Epithelial cell of proximal tubule (primary cell): Measurements from ENCODE around the gene CACNB4. TPM values are rescaled to one million over a fixed set of nuclear protein-coding genes. Genes with fewer than 3 reads are reported as not detected.

Experiments used
- DNase-seq: peaks from one replicate; pipeline ENCODE4 v3.0.0-alpha.2; 2011; ENCODE audit warnings: low read depth
- H3K4me3 ChIP-seq: 2 replicates; pipeline ENCODE4 v1.5.1; 2011; ENCODE audit warnings: low read depth, mild to moderate bottlenecking, low read length
- CTCF ChIP-seq: conservative IDR thresholded peaks from 2 replicates; pipeline ENCODE4 v1.5.1; 2012; ENCODE audit warnings: low read depth, mild to moderate bottlenecking, low read length
- total RNA-seq: library from RNA; depleted of rRNA; stranded (reverse); fragments of >200 nt; gene quantifications from 2 replicates; pipeline ENCODE4 v1.2.3, GENCODE V29; 2015

Gene CACNB4
- total RNA-seq, 1 donor from 2014 or later: 0.52 TPM

- DNase-seq: no peak
- H3K4me3 ChIP-seq: no peak overlapping the region
- no peak for TF ChIP-seq CTCF
Observed at GRCh38 chr2:151793123-151793522, 305.7 kb downstream of the CACNB4 start.

GRCh38 chr2:151792589-151792988 is 306.3 kb downstream of the CACNB4 start:
- DNase-seq: no peak
- no peak overlapping the region for H3K4me3 ChIP-seq
- peak; percentile 41 for TF ChIP-seq CTCF

- DNase-seq: no peak
- TF ChIP-seq CTCF: no peak
- no peak overlapping the region for H3K4me3 ChIP-seq
Observed at GRCh38 chr2:151791545-151791944, 307.3 kb downstream of the CACNB4 start.

GRCh38 chr2:151790689-151791088 is 308.2 kb downstream of the CACNB4 start:
- no peak for DNase-seq
- TF ChIP-seq CTCF: no peak
- H3K4me3 ChIP-seq: no peak overlapping the region

GRCh38 chr2:151789055-151789834 is 309.6 kb downstream of the CACNB4 start:
- no peak for DNase-seq

GRCh38 chr2:151786483-151786882 is 312.4 kb downstream of the CACNB4 start:
- TF ChIP-seq CTCF: no peak
- no peak for DNase-seq
- H3K4me3 ChIP-seq: no peak overlapping the region

More at GRCh38 chr2:151789055-151789834, 309.6 kb downstream of the CACNB4 start:
- no peak for TF ChIP-seq CTCF
- H3K4me3 ChIP-seq: no peak overlapping the region

- DNase-seq: no peak
- no peak overlapping the region for H3K4me3 ChIP-seq
- TF ChIP-seq CTCF: no peak
Observed at GRCh38 chr2:151786077-151786476, 312.8 kb downstream of the CACNB4 start.
